ENCODE results near the gene CAD. TPM values are rescaled to one million over a fixed set of nuclear protein-coding genes. Genes with fewer than 3 reads are reported as not detected.

The CAD gene
- total RNA-seq, 1 experiment from 2014 or later: 114 TPM

DNA sequence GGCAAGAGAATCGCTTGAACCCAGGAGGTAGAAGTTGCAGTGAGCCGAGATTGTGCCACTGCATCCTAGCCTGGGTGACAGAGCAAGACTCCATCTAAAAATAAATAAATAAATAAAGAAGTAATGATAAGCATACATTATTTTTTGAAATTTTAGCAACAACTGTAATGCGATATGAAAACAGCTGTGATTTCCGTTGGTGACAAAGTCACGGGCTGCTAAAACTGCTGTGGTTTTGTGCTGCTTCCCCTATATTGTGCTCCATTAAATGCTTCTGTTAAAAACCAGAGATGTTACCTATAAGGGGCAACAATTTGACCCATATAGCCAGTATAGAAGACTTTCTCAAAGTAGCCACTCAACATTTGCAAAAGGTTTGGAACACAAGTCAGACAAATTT is 73.4 kb downstream of the CAD start:
- Histone ChIP-seq H3K4me3 (replicated peaks in 1 of 2; ENCODE audit: low read depth in 1 of 2, low read length in 2 of 2) (no peak overlapping the region), H3K36me3 (ENCODE audit: control insufficient read depth in 1 of 2, insufficient read depth in 2 of 2, low read length in 2 of 2) (no peaks in the 10 kb centered on the region), H3K9me3 (ENCODE audit: control insufficient read depth in 1 of 2, insufficient read depth in 1 of 2, low read depth in 1 of 2, low read length in 2 of 2) (no peaks in the 10 kb centered on the region), H4K20me1 (ENCODE audit: insufficient read depth) (no peaks in the 10 kb centered on the region), H3K79me2 (ENCODE audit: insufficient read depth, low read length) (no peaks in the 10 kb centered on the region), H2AFZ (ENCODE audit: low read depth, low read length, poor library complexity, severe bottlenecking) (no peak overlapping the region), H3K9ac (ENCODE audit: low read length) (no peak overlapping the region), H3K27ac (ENCODE audit: low read depth, low read length) (no peak overlapping the region), H3K27me3 (ENCODE audit: insufficient read depth, low read length) (no peaks in the 10 kb centered on the region), H3K9me2 (ENCODE audit: insufficient read depth) (no peaks in the 10 kb centered on the region), H3K4me2 (ENCODE audit: low read length) (no peak overlapping the region), H3K4me1 (ENCODE audit: control insufficient read depth in 1 of 2, insufficient read depth in 2 of 2, low read length in 2 of 2) (peaks cover 21 to 23% of the 10 kb centered on the region in 2 experiments)
- POLR2A ChIA-PET: no interaction called here
- RAD21 ChIA-PET (ENCODE audit: low non-redundant PET in 1 of 2, low total read pairs in 2 of 2, uncharacterized antibody in 2 of 2, unreplicated experiment in 2 of 2): no interaction called here
- intact Hi-C loops (cut with micrococcal nuclease): no loop called here
- ATAC-seq (no peak), DNase-seq (ENCODE audit: low read depth, low spot score) (no peak)
- CTCF ChIA-PET: interaction anchor here (1.1 to 3.9 kb wide), 3 partner anchors 10 to 13 kb away, joined by 3 to 50 read pairs (median 39); partner anchors contain the start of gene TRIM54
- BruUV-seq (replicated peaks): no TSS peak
- TF ChIP-seq POLR2A (IDR thresholded peaks at IDR 0.05; ENCODE audit: borderline replicate concordance, extremely low read depth, insufficient read depth, insufficient read length) (no peak), EGR1 (IDR thresholded peaks at IDR 0.05; ENCODE audit: low read depth) (no peak), FOSL1 (IDR thresholded peaks at IDR 0.05; ENCODE audit: low read depth) (no peak), JUND (IDR thresholded peaks at IDR 0.05) (no peak), YY1 (IDR thresholded peaks at IDR 0.05; ENCODE audit: extremely low read depth, insufficient replicate concordance, low read depth, low read length) (no peak), ELF1 (IDR thresholded peaks at IDR 0.05; ENCODE audit: borderline replicate concordance, low read depth) (no peak), EZH2 (IDR thresholded peaks at IDR 0.05) (no peak), CBX3 (IDR thresholded peaks at IDR 0.05; ENCODE audit: low read depth) (no peak), SIN3A (IDR thresholded peaks at IDR 0.05; ENCODE audit: low read depth) (no peak), SP1 (IDR thresholded peaks at IDR 0.05; ENCODE audit: low read depth) (no peak), POLR2AphosphoS5 (IDR thresholded peaks at IDR 0.05; ENCODE audit: low read depth, low read length) (no peak), TCF7L2 (IDR thresholded peaks at IDR 0.05; ENCODE audit: borderline replicate concordance, extremely low read depth, insufficient read depth, insufficient read length) (no peak), SRF (IDR thresholded peaks at IDR 0.05; ENCODE audit: low read depth) (no peak), EZH2phosphoT487 (IDR thresholded peaks at IDR 0.05; ENCODE audit: borderline replicate concordance) (no peak), ZFX (IDR thresholded peaks at IDR 0.05) (no peak), CEBPB (IDR thresholded peaks at IDR 0.05; ENCODE audit: low read depth) (no peak)
- TF ChIP-seq, protein P1, sequence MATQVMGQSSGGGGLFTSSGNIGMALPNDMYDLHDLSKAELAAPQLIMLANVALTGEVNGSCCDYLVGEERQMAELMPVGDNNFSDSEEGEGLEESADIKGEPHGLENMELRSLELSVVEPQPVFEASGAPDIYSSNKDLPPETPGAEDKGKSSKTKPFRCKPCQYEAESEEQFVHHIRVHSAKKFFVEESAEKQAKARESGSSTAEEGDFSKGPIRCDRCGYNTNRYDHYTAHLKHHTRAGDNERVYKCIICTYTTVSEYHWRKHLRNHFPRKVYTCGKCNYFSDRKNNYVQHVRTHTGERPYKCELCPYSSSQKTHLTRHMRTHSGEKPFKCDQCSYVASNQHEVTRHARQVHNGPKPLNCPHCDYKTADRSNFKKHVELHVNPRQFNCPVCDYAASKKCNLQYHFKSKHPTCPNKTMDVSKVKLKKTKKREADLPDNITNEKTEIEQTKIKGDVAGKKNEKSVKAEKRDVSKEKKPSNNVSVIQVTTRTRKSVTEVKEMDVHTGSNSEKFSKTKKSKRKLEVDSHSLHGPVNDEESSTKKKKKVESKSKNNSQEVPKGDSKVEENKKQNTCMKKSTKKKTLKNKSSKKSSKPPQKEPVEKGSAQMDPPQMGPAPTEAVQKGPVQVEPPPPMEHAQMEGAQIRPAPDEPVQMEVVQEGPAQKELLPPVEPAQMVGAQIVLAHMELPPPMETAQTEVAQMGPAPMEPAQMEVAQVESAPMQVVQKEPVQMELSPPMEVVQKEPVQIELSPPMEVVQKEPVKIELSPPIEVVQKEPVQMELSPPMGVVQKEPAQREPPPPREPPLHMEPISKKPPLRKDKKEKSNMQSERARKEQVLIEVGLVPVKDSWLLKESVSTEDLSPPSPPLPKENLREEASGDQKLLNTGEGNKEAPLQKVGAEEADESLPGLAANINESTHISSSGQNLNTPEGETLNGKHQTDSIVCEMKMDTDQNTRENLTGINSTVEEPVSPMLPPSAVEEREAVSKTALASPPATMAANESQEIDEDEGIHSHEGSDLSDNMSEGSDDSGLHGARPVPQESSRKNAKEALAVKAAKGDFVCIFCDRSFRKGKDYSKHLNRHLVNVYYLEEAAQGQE (IDR thresholded peaks at IDR 0.05; ENCODE audit: low read depth): no peak
- TF ChIP-seq, protein P2, sequence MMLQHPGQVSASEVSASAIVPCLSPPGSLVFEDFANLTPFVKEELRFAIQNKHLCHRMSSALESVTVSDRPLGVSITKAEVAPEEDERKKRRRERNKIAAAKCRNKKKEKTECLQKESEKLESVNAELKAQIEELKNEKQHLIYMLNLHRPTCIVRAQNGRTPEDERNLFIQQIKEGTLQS (IDR thresholded peaks at IDR 0.05): no peak
- TF ChIP-seq, protein P3, sequence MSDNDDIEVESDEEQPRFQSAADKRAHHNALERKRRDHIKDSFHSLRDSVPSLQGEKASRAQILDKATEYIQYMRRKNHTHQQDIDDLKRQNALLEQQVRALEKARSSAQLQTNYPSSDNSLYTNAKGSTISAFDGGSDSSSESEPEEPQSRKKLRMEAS (IDR thresholded peaks at IDR 0.05): no peak
- TF ChIP-seq, protein P4, sequence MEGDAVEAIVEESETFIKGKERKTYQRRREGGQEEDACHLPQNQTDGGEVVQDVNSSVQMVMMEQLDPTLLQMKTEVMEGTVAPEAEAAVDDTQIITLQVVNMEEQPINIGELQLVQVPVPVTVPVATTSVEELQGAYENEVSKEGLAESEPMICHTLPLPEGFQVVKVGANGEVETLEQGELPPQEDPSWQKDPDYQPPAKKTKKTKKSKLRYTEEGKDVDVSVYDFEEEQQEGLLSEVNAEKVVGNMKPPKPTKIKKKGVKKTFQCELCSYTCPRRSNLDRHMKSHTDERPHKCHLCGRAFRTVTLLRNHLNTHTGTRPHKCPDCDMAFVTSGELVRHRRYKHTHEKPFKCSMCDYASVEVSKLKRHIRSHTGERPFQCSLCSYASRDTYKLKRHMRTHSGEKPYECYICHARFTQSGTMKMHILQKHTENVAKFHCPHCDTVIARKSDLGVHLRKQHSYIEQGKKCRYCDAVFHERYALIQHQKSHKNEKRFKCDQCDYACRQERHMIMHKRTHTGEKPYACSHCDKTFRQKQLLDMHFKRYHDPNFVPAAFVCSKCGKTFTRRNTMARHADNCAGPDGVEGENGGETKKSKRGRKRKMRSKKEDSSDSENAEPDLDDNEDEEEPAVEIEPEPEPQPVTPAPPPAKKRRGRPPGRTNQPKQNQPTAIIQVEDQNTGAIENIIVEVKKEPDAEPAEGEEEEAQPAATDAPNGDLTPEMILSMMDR (IDR thresholded peaks at IDR 0.05 in 2 of 3, conservative IDR thresholded peaks at IDR 0.05 in 1 of 3; ENCODE audit: borderline replicate concordance in 1 of 3, insufficient read depth in 1 of 3, low read depth in 2 of 3, low read length in 2 of 3): no peak

All from HCT116 (cell line).